ENCODE data around the gene CLEC16A. TPM values are rescaled to one million over a fixed set of nuclear protein-coding genes. Genes with fewer than 3 reads are reported as not detected.

The CLEC16A gene
- total RNA-seq, 2 donors from 2014 or later: 29.9 to 32.3 TPM

DNA sequence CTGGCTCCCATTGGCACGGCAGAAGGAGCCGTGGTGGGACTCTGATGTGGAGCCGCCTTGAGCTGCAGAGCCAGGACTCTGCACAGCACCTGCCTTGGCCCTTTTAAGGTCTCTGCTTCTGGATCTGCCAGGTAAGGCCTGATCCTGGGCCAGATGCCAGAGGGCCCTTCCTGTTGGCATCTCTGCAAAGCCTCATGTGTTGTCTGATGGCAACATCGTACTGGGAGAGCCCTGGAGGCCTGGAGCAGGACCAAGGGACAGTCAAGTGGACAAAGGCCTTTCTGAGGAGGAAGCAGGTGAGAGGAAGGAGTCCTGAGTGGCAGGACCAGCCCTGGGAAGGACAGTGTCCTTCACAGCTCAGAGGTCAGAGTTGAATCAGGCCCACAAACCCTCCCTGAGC is 285.5 kb downstream of the CLEC16A start:
- DNase-seq (no peak), ATAC-seq (replicated peaks in 1 of 2) (no peak)
- Mint-ChIP-seq H3K9me3 (no peaks in the 10 kb centered on the region), H3K27me3 (ENCODE audit: low read depth) (no peaks in the 10 kb centered on the region), H3K4me1 (ENCODE audit: low read depth) (peaks cover 90% of the 10 kb centered on the region), H3K36me3 (ENCODE audit: insufficient read depth in 2 of 2) (no peaks in the 10 kb centered on the region), H3K27ac (peak overlapping the region; percentile 7), H3K4me3 (no peak overlapping the region)

DNA sequence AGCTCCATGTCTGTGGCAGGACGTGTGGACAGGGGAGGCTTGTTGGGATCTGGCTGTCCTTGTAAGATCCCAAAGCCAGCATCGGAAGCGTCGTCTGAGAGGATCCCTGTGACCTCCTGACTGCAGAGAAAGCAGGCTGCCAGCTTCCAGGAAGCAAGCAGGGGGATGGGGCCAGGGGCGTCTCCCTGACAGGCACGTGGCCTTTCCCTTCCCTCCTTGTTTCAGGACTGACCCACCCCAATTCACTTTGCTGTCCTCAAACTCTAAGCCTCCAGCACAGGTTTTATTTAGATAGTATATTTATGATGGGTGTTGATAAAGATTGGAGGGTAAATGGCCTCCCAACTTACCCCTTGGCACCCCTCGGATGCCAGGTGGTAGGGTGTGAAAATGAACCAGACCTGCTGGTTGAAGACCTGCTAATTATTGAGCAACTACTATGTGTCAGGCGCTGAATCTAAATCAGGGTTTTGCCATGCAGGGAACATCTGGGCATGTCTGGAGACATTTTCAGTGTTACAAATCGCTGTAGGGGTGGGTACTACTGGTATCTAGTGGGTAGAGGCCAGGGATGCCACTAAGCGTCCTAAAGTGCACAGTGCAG is 287.1 kb downstream of the CLEC16A start:
- H3K9me3 Mint-ChIP-seq: no peaks in the 10 kb centered on the region
- no peaks in the 10 kb centered on the region for H3K36me3 Mint-ChIP-seq (ENCODE audit: insufficient read depth in 2 of 2)
- H3K4me1 Mint-ChIP-seq (ENCODE audit: low read depth): peaks cover 86% of the 10 kb centered on the region
- peak overlapping the region; percentile 99 for H3K27ac Mint-ChIP-seq
- H3K27me3 Mint-ChIP-seq (ENCODE audit: low read depth): no peaks in the 10 kb centered on the region
- no peak for ATAC-seq (replicated peaks in 1 of 2)
- DNase-seq: no peak
- peak overlapping the region; percentile 81 to 82 for H3K4me3 Mint-ChIP-seq

Other genes with a start within 250 kb of the CLEC16A start
- under 1 TPM in 1 of 2 donors, not detected in 1; 0.23 TPM for gene TEKT5, start 249.6 kb upstream of the CLEC16A start, total RNA-seq
- 10 to 100 TPM; 22.4 to 24.9 TPM for gene NUBP1, start 200.7 kb upstream of the CLEC16A start, total RNA-seq
- under 1 TPM in 1 of 2 donors, not detected in 1; 0.60 TPM for gene TVP23A, start 125.8 kb upstream of the CLEC16A start, total RNA-seq
- 1 to 10 TPM; 3.1 to 7.2 TPM for gene CIITA, start 67.4 kb upstream of the CLEC16A start, total RNA-seq
- gene DEXI, start 2.1 kb upstream of the CLEC16A start, total RNA-seq: 10 to 100 TPM; 24.4 to 26.7 TPM

Measured in activated T-cell treated with anti-CD3 and anti-CD28 coated beads, Interleukin-2, amount 50 U/mL, for 72 hours (primary cell).